D341Med (cell line): ENCODE results near the gene INVS.
"Not testable (repeated sequence)": the region's sequence is repeated elsewhere in the genome, so short reads cannot be mapped to it uniquely, and the experiment has no call there.

Experiments used
- DNase-seq: peaks from one replicate; pipeline ENCODE4 v3.0.0; 2012; ENCODE audit warnings: low spot score

INVS gene, protein sequence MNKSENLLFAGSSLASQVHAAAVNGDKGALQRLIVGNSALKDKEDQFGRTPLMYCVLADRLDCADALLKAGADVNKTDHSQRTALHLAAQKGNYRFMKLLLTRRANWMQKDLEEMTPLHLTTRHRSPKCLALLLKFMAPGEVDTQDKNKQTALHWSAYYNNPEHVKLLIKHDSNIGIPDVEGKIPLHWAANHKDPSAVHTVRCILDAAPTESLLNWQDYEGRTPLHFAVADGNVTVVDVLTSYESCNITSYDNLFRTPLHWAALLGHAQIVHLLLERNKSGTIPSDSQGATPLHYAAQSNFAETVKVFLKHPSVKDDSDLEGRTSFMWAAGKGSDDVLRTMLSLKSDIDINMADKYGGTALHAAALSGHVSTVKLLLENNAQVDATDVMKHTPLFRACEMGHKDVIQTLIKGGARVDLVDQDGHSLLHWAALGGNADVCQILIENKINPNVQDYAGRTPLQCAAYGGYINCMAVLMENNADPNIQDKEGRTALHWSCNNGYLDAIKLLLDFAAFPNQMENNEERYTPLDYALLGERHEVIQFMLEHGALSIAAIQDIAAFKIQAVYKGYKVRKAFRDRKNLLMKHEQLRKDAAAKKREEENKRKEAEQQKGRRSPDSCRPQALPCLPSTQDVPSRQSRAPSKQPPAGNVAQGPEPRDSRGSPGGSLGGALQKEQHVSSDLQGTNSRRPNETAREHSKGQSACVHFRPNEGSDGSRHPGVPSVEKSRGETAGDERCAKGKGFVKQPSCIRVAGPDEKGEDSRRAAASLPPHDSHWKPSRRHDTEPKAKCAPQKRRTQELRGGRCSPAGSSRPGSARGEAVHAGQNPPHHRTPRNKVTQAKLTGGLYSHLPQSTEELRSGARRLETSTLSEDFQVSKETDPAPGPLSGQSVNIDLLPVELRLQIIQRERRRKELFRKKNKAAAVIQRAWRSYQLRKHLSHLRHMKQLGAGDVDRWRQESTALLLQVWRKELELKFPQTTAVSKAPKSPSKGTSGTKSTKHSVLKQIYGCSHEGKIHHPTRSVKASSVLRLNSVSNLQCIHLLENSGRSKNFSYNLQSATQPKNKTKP

GRCh38 chr9:100098887-100099721 lies at the start of gene INVS, which contains the start of gene ERP44:
Gene INVS (plus strand): TSS chr9:100099243. CDS start chr9:100104522, 5,279 bp downstream.
Gene ERP44 (minus strand): TSS chr9:100099000. CDS start chr9:100098840, 160 bp downstream.
- peak; percentile 93 for DNase-seq

DNA sequence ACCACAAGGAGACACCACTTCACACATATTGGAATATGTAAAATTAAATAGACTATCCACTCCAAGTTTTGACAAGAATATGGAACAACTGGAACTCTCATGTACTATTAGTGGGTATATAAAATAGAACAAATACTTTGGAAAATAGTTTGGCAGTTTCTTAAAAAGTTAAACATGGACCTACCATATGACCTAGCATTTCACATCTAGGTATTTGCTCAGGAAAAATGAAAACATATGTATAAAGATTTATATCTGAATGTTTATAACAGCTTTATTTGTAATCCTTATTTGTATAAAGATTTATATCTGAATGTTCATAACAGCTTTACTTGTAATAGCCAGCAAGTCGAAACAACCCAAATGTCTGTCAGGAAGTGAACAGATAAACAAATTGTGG lies 49.5 kb upstream of the INVS start:
- DNase-seq, result no peak

GRCh38 chr9:100052375-100052774 lies 46.7 kb upstream of the INVS start:
- no peak for DNase-seq

GRCh38 chr9:100056561-100056960 lies 42.5 kb upstream of the INVS start:
- no peak for DNase-seq

DNA sequence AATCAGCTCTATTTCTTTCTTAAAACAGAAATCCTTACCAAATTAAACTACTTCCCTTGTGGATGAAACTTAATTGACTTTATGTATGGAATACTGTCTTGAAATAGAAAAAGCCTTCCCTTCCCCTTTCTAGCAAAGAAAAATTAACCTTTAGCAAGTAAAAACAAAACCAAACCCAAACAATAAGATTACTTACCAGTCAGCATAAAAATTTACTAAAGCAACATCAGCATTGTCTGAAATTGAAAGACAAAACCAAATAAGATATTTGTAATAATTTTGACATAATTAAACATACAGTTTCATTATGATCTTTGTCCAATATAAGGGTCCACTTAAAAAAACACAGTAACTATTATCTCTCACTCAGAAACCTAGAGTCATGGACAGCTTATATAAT lies 41.4 kb upstream of the INVS start:
- DNase-seq, result no peak

- DNase-seq, result no peak
These were observed 40.1 kb upstream of the INVS start for GRCh38 chr9:100058699-100059579.

DNA sequence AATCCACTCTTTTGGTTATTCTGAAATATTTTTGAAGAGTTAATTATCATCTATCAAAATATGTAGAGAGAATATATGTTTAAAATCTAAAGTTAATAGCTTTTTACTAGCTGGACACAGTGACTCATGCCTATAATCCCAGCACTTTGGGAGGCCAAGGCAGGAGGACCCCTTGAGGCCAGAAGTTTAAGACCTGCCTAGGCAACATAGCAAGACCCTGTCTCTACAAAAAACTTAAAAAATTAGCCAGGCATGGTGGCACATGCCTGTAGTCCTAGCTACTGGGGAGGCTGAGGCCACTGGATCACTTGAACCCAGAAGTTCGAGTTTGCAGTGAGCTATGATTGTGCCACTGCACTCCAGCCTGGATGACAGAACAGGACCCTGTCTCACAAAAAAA lies 36.4 kb upstream of the INVS start:
- DNase-seq, result not testable (repeated sequence)

DNA sequence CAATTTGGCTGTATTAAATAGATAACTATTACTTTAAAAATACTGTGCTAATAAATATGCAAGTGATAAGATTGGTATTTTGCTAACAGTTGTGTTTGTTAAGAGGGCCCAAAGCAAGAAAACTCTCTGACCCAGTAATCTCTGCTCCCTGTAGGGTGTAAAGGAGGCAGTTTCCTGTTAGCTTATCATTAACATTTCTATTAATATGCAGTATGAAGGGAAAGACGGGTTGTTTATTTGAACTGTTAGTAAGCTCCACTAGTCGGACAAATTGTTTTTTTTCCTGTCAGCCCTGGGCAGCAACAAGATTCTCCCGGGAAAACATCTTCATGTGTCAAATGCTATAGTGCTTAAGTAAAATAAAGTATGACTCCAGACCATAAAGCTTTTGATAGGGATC lies 35.9 kb upstream of the INVS start:
- no peak for DNase-seq

GRCh38 chr9:100064872-100065581 lies 34.0 kb upstream of the INVS start:
- DNase-seq, result no peak

- DNase-seq, result peak; percentile 15
These were observed 32.5 kb upstream of the INVS start for GRCh38 chr9:100066539-100066938.

- not testable (repeated sequence) for DNase-seq
These were observed 31.1 kb upstream of the INVS start for GRCh38 chr9:100067990-100068389.

DNA sequence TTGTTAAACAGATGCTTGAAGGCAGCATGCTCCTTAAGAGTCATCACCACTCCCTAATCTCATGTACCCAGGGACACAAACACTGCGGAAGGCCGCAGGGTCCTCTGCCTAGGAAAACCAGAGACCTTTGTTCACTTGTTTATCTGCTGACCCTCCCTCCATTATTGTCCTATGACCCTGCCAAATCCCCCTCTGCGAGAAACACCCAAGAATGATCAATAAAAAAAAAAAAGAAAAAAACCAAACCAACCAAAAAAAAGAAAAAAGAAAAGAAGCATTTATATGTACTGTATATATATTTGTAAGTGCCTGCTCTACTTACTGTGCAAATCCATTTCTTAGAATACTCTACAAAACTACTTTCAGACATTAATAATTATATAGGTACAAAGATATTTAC lies 30.0 kb upstream of the INVS start:
- DNase-seq, result not testable (repeated sequence)

DNA sequence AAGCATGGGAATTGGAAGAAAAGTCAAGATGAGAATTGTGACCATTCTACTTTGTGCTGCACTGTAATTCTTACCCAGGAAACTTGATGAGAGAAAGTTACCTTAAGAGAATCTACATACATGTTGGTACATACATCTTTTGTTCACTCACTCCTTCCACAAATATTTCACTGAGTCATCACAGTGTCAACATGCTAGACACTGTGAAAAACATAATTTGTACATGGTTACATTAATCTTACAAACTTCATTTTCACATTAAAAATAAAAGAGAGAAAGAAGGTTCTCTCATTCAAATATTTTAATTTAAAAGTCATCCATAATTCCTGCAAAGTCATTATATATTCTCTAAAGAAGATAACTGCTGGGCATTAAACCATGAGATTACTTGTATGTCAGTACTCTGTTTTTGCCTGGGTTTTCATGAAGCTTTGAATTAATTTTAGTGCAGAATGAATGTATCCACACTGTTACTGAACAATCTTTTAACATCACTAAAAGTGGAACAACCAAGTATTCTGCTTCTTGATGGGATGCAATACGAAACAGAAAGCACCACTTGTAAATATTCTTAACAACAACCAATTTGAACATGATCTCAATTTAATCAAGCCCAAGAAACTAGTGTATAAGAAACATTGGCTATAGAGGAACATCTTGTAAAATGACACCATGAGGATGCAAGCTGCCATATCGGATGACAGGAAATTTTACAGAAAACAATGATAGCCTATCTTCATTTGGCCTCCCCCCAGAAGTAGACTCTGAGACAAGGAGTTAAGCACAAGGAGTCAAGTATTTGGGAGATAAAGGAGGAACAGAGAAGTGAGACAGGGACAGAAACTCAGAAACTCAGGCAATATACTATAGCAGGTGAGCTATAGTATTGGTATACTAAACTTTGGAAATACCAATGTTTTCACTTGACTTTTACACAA lies 28.7 kb upstream of the INVS start:
- no peak for DNase-seq

DNA sequence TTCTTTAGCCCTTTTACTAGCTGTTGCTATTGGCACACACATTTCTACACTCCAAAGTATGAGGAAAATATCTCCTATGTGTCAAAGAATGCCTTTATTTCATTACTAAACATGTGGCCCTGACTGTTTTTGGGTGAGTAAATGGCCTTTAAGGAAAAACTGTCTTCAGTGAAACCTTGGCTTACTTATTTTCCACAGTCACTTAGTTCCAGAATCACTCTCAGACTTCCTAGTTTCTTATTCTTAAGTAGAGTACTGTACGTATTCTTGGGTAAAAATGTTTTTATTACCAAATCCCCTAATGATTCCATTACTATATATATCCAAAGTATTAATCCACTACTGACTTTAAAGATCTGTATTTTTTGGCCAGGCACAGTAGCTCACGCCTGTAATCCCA lies 27.8 kb upstream of the INVS start:
- DNase-seq, result no peak

GRCh38 chr9:100072805-100073204 lies 26.2 kb upstream of the INVS start:
- no peak for DNase-seq

DNA sequence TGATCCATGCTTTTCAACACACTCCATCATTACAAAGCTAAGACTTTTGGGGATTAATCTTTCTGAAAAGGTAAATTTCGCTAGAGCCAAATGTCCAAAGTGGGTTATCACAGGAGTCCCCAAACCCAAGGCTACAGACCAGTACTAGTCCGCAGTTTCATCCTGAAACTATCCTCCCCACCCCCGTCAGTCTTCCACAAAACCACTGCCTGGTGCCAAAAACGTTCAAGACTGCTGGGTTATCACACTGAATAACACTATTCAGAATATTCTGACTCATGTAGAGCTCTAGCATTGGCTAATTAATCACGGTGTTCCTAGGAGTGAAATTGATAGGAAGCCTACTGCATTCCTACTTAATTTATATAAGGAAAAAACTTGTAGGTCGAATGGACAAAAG lies 24.9 kb upstream of the INVS start:
- no peak for DNase-seq

DNA sequence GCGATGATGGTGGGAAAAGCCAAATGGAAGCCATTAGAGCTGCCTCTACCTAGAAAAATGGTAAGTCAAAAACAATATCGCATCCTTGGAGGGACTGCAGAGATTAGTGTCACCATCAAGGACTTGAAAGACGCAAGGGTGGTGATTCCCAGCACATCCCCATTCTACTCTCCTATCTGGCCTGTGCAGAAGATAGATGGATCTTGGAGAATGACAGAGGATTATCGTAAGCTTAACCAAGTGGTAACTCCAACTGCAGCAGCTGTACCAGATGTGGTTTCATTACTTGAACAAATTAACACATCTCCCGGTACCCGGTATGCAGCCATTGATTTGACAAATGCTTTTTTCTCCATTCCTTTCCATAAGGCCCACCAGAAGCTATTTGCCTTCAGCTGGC lies 24.1 kb upstream of the INVS start:
- no peak for DNase-seq

- not testable (repeated sequence) for DNase-seq
These were observed 22.8 kb upstream of the INVS start for GRCh38 chr9:100076256-100076655.

- no peak for DNase-seq
These were observed 16.3 kb upstream of the INVS start for GRCh38 chr9:100082782-100083181.
